ENCODE data around the gene CDH10.

Gene CDH10

DNA sequence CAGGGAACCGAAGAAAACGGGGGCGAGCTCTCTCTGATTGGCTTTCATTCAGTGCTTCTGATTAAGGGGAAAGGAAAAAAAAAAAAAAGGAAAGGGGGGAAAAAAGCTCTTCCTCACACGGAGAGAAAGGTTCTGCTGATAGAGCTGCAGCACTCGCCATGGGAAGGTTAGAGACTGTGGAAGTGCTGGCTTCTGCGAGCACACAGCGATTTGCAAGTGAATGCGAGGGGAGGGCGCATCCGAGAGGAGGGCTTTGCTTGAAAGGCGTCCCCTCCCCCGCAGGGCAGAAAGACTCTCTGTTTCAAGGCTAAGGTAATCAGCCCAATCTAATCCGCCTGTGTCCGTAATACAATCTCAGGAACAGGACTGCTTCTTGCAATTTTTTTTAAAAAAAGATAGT is at the start of gene CDH10:
Gene CDH10 (minus strand): TSS at position 218 of the 400 bp plus-strand sequence. CDS start 51,488 bp downstream, outside the sequence.
- no peak for DNase-seq

DNA sequence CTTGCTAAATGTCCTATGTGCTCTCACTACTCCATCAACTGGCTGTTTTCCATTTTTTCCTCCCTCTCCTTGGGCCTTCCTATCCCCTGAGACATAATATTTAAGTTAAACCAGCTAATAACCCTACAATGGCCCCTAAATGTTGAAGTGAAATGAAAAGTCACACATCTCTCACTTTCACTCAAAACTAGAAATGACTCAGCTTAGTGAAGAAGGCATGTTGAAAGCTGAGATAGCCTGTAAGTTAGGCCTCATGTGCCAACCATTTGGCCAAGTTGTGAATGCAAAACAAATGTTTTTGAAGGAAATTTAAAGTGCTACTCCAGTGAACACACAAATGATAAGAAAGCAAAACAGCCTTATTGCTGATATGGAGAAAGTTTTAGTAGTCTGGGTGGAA is 48.8 kb upstream of the CDH10 start:
- DNase-seq: no peak

DNA sequence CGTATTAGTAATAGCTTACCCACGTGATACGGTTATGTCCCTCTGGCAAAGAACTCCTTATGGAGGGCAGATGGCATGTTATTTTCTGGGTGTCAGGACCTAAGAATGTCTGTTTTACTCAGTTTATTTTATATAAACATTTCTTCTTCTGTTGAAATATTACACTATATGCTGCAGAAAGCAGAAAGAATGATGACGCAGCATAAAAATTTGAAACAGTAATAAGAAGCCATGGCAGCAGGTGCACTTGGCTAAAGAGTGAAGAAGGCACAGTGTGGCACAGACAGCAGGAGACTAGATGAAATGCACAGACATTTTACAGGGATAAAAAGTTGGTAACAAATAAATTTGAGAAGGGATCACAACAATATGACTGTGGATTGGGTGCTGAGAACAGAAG is 46.3 kb upstream of the CDH10 start:
- DNase-seq: no peak

DNA sequence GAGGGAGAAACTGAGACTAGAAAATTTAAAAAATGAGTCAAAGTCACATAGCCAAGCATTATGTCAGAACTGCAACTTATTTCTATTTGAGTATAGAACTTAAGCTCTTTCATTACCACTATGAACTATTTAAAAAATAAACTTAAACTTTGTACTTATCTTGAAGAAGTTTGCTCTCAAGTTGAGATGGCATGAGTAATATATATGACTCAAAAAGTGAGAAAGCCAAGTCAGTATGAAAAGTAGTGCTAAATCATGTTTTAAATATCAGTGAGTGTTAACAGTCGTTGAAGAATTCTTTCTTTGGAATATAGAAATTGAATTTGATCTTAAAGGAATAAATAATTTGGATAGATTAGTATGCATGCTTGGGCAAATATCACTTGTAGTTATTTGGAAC is 36.3 kb upstream of the CDH10 start:
- no peak for DNase-seq

DNA sequence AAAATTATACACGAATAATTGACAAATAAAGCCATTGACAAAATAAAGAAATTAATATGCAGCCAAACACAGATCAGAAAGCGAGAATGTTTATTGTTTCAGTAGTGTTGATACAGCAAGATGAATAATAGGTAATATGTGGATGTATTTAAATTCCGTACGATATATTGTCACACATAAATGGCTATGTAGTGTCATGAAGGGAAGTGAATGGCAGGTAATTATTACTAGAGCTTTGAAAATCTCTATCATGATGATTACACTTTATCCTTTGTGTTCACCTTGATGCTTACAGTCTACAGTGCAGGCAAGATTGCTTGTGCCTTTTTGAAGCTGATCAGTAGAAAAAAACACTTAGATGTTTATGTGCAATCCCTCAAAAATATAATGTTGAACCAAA is 23.3 kb upstream of the CDH10 start:
- DNase-seq: no peak

DNA sequence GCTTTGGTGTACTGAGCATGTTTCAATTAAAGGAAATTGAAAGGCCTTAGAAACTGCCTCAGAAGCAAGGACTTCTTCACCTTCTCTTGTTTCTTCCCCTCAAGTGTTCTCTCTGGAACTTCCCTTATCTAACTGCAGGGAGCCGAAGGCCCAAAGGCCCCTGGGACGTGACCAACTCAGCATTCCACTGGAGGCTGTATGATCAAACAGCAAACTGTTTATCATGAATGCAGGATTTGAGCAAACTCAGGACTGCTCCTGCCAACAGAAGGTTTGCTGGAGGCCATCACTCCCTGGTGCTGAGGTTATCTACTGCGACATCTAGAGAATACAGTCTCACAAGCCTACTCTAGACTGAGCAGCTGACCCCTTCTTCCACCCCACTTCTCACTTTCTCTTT is 4.8 kb upstream of the CDH10 start:
- no peak for DNase-seq

DNA sequence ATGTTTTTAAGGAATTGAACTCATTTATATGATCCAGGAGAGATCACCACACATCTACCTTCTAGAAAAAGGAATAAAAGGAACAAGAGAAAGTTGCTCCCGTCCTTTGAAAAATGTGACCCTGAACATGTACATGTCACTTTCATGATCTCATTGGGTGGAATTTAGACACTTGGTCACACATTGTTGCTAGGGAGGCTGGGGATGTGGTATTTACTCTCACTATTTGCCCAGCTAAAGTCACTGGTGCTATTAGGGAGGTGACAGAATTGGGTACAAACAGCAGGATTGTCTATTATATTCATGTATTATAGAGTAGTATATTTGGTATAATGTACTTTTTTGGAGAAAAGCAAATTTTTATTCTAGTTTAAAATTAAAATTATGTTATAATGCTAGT is 2.1 kb upstream of the CDH10 start:
- DNase-seq: no peak

DNA sequence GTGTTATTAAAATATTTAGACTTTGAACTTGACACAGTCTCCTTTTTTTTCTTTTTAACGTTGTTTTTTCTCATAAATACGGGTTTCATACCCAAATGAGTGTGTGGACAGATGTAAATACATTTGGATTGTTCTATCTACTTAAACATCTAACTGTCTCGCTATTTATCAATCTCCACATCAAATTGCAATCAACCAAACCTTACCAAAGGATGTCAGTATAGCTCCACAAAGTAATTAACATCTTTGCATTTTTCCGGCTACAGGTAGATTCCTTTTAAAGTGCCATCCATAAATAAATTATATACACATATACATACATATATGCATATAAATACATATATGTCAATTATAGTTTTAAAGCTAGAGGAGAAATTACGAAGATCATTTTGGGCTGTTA is 705 bp upstream of the CDH10 start:
- no peak for DNase-seq

DNA sequence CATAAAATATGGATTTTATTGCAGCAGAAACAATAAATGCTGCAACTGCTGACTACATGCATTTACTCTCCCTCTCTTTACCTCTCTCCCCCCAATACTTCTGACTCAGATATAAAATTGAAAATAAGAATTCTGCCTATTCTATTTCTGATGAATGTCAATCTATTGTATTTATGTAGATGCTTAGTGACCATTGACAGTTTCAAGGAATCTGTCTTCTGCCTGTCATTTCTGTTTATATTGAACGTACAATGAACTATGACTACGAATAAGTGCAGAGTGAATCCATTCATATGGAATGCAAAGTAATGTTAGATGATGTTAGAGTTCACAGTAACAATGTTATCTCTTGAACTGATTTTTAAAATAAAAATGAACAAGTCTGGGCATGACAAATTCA is 898 bp downstream of the CDH10 start:
- DNase-seq: no peak

DNA sequence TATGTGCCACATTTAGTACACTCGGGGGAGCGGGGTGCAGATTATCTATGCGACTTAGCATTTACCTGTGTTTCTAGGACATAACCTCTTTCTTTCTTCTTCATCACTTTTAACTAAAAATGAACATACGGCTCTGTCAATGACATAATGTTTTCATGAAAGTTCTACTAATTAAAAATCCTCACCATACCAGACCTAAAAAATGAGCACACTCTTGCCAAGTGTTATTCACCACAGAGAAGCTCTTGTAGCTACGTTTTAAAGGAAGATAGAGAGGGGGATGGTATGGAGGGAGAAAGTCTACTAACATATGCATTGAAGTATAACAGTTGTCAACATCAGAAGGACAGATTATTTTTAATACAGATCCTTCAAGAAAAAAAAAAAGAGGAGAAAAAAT is 1.6 kb downstream of the CDH10 start:
- no peak for DNase-seq

DNA sequence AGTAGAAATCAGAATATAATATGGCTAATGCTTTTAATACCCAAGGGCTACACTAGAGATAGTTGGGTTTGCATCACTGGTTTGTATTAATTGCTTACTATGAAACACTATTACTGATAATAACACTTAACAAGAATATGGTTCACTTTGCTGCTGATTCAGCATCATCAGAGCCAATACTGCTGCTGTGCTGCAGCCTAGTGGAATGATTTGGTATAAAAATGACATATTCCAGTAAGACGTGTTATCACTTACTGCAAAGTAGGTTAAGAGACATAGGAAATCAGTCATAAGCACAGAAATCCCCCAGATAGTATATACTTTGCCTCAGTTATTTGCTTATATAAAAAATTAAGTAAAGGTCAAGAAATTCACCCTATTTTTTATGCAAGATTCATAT is 2.8 kb downstream of the CDH10 start:
- DNase-seq: peak; percentile 16

DNA sequence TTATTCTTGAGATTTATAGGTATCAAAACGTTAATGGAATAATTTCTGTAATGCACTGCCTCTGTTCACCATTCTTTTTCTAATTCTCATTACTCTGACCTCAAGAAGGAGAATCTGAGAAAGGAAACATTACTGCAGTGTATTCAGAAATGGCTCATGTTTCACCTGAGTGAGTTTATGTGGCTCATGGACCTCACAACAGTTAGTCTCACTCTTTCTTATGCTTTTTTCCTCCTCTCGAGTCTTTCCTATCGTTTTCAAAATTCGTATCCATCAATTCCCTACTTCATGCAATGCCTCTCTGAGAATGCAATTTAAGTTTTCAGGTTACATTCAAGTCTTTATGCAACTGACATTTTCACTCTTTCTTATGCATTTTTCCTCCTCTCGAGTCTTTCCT is 9.6 kb downstream of the CDH10 start:
- DNase-seq: no peak

DNA sequence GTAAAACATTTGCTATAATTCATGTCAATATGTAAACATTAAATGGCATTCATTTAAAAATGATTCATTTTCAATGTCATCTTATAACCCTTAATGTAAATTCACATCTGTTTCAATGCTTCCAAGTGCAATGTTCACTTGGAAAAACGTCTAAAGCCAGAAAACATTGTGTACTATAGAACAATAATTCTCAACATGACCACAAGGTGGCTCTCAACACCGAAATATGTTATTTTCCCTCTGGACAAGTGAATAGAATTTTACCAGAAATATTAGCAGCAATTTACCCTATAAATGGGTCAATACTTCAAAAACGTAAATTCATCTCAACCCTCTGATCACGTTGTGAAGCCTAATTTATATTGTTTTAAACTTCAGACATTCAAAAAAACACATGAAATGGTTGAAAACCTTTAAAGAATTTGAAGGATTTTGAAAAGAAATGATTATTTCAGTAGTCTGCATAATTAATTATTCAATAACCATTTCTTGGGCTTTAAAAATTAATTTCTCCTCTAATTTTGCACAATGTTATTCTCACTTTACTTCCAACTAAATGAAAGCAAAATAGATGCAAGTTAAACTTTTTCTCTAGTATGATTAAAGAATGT is 11.0 kb downstream of the CDH10 start:
- DNase-seq: peak; percentile 89

DNA sequence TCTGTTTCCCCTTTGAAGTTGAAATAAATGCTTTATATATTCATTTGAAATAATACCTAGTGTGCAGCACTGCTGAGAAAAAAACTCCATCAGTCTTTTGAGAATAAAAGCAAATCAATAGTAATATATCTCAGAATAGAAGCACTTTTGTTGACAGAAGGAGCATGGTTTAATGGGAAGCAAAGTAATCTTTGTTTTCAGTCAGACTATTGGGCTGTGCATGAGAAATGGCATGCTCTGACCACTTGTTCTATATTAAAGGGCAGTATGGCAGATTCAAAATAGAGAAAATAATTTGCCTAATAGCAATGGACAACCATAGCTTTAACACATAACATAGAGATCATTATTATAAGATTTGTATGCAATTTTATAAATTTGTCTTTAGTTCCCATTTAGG is 12.4 kb downstream of the CDH10 start:
- DNase-seq: no peak

DNA sequence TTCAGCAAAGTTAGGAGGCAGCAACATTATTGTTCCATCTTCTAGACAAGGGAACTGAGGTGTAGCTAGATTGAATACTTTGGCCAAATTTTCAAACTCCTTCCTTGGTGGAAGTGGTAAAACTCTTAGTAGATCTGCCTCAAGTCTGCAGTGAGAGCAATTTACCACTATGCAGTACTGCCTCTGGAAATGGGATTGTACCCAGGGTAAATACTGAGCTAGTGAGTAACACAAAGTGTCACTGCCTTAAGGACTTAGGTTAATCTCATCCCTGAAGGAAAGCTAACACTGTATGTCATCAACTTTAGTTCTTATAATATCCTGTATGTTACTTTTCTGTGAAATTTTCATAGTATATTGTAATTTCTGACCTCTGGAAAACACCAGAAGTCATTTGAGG is 13.9 kb downstream of the CDH10 start:
- no peak for DNase-seq

DNA sequence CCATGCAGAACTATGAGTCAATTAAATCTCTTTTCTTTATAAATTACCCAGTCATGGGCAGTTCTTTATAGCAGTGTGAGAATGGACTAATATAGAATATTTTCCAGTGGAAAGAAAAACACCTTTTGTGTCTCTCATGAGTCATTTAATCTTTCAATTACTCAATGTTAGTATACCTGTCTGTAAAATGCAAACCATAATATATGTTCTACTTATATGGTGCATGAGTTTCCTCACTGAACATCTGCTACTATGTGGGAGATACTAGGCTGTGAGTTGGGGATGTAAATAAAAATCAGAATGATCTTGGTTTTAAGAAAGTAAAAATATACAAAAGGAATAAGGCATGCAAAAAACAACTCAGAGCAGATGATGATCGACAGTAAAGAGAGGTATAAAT is 15.0 kb downstream of the CDH10 start:
- DNase-seq: no peak

DNA sequence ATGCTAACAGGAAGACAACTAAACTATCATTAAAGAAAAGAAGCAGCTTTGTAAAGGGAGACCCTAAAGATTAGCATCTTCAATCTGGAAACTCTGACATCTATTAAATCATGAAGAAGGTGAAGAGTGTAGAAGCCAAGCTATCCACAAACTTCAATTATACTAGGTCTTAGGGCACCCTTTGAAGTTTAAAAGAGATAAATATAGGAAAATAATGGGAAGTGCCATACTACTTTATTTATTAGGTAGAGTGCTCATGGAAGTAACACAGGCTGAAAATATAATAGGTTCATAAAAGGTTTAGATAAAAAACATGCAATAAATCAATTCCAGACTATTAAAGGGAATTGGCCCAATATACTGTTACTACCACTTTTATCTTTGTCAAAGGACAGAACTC is 19.9 kb downstream of the CDH10 start:
- DNase-seq: no peak

DNA sequence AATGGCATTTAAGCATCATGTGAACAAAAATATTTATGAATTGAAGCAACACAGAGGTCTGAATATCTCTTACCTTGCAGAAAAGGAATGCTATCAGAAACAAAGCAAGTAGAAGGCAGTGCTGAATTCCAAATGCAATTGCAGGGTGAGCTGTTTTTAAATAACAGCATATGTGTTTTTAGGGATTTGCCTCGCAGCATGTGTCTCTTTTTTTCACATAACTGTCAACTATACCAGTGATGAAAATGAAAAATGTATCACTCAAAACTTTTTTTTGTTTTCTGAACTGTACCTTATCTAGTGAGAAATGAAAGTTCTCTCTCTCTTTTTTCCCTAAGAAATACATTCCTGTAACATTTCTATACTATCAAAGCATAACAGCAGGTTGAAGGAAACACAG is 21.2 kb downstream of the CDH10 start:
- DNase-seq: no peak

DNA sequence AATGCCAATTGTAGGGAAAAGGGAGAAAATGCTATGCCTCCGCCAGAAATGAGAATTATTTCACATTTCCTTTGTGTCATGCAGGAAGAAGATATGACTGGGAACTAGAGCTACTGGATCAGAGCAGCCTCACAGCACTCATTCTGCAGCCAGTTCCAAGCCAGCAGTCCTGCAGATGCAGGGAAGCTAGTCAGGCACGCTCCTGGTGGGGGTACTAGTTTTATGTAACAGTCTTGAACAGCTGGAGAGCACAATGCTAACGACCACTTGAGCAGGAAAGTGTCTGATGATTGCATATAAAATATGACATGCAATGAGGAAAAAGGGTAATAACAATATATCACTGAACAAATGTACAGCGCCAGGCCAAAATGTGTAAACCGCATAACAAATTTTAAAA is 21.7 kb downstream of the CDH10 start:
- no peak for DNase-seq

DNA sequence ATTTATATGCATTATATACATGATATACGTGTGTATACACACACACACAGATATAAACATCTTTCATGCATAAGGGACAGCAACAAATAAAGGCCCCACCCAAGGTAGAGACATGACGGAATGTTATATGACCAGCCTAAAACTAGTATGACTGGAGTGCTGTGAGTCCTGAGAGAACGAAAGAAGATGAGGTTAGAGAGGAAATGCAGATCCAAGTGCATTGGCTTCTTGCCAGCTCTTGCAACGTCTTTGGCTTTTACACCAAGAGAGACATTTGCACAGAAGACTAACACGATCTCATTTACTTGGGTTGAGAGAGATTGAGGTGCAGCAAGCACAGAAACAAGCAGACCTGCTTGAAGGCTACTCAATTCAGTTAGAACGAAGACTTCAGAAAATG is 23.0 kb downstream of the CDH10 start:
- DNase-seq: no peak

DNA sequence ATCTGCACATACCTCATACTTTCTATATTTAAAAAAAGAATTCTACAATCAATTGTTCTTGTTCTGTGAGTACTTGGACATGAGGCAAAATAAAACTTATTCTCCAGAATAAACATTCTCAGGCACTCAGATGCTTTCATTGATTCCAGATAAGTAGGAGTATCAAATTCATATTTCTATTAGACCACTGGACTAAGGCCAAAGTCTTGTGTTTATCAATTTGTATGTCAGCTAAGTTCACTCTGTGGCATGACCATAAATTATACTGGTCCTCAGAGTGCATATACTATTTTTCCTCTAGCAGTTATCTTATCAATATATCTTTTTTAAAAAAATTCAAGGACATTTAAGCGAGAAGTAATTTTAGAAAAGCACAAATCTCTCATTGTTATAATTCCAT is 28.2 kb downstream of the CDH10 start:
- DNase-seq: no peak

DNA sequence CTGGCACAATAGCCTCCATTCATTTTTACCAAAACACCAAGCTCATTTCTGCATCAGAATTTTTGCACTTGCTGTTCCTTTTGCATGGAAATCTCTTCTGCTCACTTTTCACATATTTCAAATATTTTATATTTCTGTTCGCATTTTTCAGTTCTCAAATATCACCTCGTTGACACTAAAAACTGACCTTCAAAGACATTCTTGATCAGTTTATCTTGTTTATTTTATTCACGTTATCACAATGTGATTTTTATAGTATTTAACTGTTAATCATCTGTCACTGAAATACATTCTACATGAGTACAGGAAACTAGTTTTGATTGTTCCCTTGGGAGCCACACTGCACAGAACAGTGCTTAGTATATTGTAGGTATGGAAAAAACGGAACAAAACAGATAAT is 29.6 kb downstream of the CDH10 start:
- DNase-seq: no peak

DNA sequence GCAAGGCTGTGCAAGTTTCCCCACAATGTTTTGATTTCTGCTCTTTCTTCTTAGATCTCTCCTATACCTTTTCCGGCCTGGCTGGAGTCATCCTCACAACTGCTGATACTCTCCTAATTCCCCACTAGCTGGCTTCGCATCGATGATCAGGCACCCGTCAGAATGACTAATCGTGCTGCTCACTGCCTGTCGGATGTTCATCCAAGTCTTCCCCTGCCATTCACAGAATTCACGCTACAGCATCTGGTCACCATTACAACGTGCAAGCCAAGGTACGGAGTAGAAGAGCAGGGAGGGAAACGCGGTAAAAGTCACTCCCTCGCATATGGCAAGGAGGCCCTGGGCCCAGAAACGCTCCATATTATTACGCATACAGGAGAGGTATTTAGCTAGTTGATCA is 35.1 kb downstream of the CDH10 start:
- DNase-seq: no peak

DNA sequence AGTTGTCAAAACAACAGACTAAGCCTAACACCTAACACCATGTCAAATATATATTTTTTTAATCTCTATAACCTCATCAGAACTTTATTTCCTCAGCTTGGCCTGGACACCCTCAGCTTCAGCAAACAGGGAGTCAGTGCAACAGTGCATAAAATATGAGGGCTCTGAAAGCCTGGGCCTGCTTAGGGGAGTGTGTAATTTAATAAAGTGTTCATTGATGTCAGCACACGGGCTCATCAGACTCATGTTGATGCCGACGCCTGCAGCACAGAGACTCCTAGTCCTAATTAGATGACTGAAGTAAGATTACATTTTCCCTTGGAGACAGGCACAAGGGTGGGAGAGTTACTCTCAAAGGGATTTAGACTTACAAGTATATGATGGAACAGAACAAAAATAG is 37.8 kb downstream of the CDH10 start:
- no peak for DNase-seq

DNA sequence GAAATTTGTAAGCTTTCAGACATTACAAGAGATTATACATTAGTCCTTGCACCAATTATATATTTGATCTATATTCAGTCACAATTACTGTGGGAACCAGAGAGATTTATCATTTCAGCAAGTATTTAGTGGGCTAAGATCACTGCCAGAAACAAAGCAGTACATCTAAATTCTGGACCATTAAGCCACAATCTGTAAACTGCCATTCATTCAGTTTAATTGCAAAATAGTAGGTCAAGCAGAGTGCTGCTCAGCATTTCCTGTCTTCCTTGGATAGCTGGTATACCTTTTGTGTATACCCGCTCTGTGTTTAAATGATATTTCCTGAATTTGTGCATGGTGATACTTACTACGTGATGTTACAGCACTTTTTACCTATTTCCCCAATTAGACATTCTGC is 42.6 kb downstream of the CDH10 start:
- DNase-seq: no peak

DNA sequence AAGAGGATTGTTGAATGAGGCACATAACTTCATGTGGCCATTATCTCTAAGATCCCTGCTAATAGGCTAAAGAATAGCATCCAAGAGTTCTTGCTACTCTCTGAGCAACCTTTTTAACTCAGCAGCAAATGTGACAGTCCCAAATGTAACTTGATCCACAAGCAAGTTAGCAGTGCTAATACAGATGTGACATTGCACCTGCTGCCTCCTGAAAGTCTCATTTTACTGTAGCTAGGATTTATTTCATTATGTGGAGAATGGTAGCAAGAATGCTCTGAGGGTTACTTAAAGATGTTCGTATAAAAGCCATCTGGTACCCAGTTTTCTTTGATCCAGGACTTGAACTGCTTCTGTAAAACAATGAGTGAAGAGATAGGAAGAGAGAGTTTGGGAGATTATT is 45.8 kb downstream of the CDH10 start:
- no peak for DNase-seq
